GM21526 (cell line): ENCODE results near the gene CSGALNACT2.
"Not testable (repeated sequence)": the region's sequence is repeated elsewhere in the genome, so short reads cannot be mapped to it uniquely, and the experiment has no call there.

Experiments used
- ATAC-seq: cut with Tn5 transposase; IDR thresholded peaks from one replicate; pipeline ENCODE4 v1.9.1; 2021; ENCODE audit warnings: moderate library complexity; ENCODE audit not compliant: unreplicated experiment, low FRiP score

CSGALNACT2 gene

GRCh38 chr10:43173120-43173519 is 34.9 kb downstream of the CSGALNACT2 start:
- no peak for ATAC-seq

DNA sequence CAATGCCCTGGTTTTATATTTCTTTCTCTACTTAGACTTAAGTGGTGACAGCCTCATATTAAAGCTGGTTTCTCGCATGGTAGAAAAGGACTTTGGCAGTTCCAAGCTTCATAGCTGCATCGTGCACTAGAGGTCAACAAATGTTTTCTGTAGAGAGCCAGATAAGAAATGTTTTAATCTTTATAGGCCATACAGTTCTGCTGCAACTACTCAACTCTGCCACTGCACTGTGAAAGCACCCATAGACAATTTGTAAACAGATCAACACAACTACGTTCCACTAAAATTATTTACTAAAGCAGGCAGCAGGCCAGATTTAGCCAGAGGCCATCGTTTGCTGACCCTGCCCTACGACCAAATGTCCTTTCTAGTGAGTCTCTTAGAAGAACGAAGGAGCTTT is 36.7 kb downstream of the CSGALNACT2 start:
- ATAC-seq: no peak

DNA sequence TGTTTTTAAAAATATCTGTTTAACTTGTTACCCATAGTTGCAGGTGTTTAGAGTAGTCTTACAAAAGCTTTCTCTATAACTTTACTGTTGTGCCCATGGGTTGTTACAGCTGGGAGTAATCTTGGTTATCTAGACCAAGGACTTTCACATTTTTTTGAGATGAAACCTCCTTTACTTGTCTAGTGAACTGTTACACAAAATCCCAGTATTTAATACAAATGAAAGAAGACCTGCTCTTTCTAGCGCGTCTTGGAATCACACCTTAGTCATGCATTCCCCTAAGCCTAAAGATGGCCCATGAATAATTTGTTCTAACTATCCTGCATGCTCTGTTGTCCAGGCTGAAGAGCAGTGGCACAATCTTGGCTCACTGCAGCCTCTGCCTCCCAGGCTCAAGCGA is 38.0 kb downstream of the CSGALNACT2 start:
- no peak for ATAC-seq

GRCh38 chr10:43177595-43177994 is 39.4 kb downstream of the CSGALNACT2 start:
- no peak for ATAC-seq

- no peak for ATAC-seq
These were observed 42.9 kb downstream of the CSGALNACT2 start for GRCh38 chr10:43181146-43181545.

- not testable (repeated sequence) for ATAC-seq
These were observed 45.5 kb downstream of the CSGALNACT2 start for GRCh38 chr10:43183764-43184163.

DNA sequence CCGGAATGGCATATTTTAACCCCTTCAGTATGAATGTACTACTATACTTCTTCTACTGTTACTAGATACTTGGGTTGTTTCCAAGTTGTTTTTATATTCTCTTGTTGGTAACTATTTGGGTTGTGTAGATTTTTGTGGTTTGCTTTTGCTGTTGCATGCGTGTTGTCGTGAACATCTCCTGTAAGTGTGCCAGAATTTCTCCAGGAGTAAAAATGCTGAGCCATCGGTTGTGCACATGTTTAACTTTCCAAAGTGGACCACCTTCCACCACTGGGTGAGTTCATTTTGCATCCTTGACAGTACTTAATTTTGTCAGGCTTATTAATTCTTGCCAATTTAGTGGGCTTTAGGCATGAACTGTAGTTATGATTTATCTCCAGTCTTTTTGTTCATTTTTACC is 47.9 kb downstream of the CSGALNACT2 start:
- ATAC-seq: no peak

- ATAC-seq: no peak
These were observed 49.0 kb downstream of the CSGALNACT2 start for GRCh38 chr10:43187213-43187612.

- no peak for ATAC-seq
These were observed 50.5 kb downstream of the CSGALNACT2 start for GRCh38 chr10:43188702-43189101.

DNA sequence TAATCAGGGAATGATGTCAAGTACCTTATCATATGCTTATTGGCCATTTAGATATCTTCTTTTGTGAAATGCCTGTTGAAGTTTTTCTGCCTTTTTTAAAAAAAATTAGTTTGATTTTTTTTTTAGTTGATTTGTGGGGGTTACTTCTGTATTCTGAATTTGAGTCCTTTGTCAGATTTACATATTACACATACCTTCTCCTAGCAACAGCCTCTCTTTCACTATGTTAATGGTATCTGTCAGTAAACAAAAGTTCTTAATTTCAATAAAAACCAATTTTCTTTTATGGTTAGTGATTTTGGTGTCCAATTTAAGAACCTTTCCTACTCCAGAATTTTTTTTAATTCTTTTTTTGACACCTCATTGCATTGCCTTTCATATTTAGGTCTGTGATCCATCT is 52.0 kb downstream of the CSGALNACT2 start:
- ATAC-seq: no peak

- no peak for ATAC-seq
These were observed 52.5 kb downstream of the CSGALNACT2 start for GRCh38 chr10:43190775-43191174.

DNA sequence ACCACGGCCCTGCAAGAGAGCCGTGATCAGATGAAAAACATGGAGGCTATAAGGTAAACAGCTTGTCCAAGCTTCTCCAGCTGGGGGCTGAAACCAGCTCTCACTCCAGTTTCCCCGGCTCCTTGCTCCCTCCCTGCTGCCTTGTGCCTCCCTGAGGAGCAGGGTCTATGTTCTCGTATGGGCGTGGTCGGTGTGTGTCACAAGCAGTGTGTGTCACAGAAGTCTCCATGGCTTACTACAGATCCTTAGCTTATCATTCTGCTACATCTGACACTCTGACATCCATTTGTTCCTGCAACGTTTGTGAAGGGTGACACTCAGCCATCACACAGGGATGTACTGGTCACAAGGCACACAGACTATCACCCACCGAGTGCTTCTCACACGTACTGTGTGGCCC is 54.6 kb downstream of the CSGALNACT2 start:
- no peak for ATAC-seq

DNA sequence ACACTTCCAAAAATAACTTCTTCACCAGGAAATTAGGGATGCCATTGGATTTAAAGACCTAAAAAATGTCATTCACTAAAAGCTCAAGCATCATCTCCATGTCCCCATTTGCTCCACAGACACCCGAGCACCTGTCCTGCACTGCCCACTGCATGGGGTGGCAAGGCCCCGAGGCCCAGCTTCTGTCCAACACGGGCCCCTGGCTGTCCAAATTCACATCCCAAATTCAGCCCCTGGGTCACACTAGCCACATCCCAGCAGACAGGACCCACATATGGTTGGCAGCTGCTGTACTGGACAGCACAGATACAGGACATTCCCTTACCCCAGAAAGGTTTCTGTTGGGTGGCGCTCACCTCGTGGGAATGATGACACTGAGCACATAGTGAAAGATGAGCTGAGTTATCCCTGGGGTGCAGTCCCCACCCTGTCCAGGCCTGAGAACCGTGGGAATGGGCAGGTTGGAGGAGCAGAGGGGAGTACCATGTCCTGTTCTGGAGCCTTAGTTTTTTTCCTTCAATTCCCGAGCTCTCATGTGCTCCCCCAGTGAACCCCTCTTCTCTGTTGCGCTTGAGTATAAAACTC is 55.3 kb downstream of the CSGALNACT2 start:
- ATAC-seq: no peak

DNA sequence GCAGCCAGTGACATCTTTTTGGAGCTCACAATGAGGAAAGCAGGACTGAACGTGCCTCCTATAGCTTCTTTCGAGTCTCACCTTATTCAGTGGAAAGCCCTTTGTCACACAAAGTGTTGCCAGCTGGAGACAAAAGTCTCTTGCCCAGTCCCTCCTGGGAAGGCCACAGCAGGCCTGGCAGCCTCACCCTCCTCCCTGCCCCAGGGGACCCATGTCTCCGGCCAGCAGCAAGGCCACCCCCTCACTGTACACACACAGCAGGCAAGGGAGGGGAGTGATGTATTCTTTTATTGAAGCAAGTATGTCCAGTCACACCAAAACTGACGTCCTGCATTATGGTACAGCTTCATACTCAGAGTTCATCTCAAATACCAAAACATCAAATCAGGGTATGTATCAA is 56.0 kb downstream of the CSGALNACT2 start:
- no peak for ATAC-seq

DNA sequence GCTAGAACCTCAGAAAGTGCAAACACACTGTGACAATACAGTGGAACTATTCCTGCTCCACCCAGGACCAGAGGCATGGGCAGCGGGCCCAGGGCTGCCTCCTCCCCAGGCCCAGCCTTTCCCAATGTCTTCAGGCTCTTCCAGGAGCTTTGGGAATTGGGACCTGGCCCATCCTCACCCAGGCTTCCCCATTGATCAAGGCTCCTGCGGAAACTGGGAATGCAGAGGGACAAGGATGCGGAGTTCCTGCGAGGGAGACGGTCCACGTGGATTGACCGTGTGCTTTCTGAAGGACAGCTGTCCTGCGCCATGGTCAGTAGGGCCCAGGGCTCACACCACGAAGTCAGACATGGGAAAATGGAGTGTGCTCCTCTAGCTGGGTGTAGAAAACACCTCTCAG is 56.6 kb downstream of the CSGALNACT2 start:
- no peak for ATAC-seq

DNA sequence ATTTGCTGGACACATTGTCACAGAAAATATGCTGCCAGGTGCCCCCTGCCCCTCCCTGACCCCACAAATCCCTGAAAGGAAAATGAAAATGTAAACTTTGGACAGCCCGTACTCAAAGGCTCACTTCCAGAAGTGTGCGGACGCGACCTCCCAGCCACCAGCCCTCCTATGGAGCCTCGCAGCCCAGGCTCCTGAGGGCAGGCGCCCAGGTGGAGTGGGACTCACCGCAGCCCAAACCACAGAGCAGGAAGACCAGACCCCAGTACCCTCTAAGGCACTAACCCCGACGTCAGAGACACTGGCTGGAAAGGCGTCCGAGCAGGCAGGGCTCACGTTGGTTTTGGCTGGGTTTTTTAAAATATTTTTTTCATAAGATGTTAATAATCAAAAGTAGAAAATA is 57.3 kb downstream of the CSGALNACT2 start:
- ATAC-seq: no peak

DNA sequence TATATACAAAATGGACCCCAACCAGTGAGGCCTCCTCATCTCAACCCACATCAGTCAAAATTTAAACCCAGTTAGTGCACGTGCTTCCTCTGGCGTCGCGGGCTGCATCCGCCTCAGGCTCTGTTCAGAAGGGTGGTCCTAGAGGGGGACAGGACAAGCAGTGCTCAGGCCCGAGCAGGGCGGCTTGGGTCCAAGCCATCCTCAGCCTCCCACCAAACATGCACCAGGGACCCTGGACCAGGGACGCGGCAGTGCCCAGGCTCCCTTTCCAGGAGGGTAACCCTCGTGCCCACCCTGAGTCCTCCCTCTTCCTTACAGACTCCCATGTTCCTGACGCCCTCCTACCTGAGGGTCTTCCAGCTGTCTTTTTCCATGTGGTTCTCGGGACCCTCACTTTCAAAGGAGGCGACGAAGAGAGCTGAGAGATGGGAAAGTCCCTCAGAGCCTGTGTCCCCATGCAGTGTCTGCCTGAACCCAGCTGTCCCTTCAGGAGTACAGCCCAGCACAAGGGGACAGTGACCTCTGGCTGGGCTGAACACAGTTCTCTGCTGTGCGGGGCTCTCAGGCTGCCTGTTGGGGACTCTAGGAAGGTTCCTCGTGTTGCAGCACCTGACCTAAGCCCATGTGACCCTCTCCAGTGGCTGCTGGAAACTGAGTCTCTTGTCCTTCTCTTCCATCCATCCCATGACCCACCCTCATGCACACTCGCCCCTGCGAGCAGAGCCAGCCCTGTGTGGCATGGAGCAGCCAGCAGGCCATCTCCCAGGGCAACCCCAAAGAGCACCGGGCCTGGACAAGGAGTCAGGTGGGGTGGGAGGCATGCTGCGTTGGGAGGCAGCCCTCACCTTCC is 58.1 kb downstream of the CSGALNACT2 start:
- no peak for ATAC-seq

GRCh38 chr10:43196981-43197833 is 59.0 kb downstream of the CSGALNACT2 start:
- ATAC-seq: no peak

DNA sequence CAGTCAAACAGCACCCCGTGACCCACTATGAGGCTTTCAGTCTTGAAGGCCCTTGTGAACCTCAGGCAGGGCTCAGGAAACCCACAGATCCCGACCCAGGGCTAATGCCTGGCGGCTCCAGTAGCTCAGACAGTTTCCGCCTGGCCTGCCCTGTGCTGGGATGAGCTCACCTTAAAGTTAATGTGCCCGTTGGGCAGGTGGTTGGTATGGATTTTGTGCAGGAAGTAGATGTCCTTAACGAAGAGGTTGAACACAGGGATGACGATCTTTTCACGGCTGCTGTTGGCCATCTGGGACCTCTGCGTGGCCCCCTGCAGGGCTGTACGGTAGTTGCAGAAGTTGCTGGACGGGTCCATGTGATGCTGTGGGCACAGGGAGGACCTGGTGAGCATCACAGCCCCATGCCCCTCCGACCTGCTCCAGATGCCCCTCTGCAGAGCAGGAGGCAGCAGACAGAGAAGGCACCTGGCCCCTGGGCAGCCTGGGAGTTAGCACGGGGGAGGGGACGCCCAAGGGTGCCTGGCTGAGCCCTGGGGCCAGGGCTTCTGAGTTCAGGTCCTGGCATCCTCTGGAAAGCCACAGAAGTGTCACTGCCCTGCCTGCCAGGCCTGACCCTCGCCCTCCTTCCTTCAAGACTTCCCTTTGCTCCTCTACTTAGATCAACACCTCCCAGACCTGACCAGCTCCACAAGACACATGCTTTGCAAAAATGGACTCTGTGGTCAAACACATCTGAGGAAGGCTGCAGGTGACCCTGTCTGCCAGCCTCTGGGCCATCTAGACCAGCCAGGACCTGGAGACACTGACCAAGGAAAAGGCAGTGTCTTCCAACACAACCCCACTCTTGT is 59.8 kb downstream of the CSGALNACT2 start:
- no peak for ATAC-seq

GRCh38 chr10:43198682-43199005 is 60.4 kb downstream of the CSGALNACT2 start:
- no peak for ATAC-seq
